ENCODE data around the gene TNFRSF12A. TPM values are rescaled to one million over a fixed set of nuclear protein-coding genes. Genes with fewer than 3 reads are reported as not detected.
"Not testable (repeated sequence)": the region's sequence is repeated elsewhere in the genome, so short reads cannot be mapped to it uniquely, and the experiment has no call there.

Gene TNFRSF12A
- total RNA-seq, 1 experiment from 2014 or later, result 171 TPM

- Histone ChIP-seq H3K4me3 (ENCODE audit: insufficient read depth, low read depth, low read length) (no peak overlapping the region), H3K27me3 (ENCODE audit: control insufficient read depth, insufficient read depth, low read length) (no peaks in the 10 kb centered on the region), H3K36me3 (replicated peaks; ENCODE audit: control insufficient read depth, insufficient read depth, low read length) (no peaks in the 10 kb centered on the region)
- DNase-seq, result no peak
Measured at GRCh38 chr16:3062553-3062952, 42.4 kb downstream of the TNFRSF12A start.

- Histone ChIP-seq H3K27me3 (ENCODE audit: control insufficient read depth, insufficient read depth, low read length) (no peaks in the 10 kb centered on the region), H3K36me3 (replicated peaks; ENCODE audit: control insufficient read depth, insufficient read depth, low read length) (no peaks in the 10 kb centered on the region), H3K4me3 (ENCODE audit: insufficient read depth, low read depth, low read length) (no peak overlapping the region)
- DNase-seq, result no peak
Measured at GRCh38 chr16:3063625-3064386, 43.6 kb downstream of the TNFRSF12A start.

GRCh38 chr16:3065069-3065741, 45.0 kb downstream of the TNFRSF12A start, which contains the start of gene IL32:
IL32 (plus strand) TSS chr16:3065640; CDS start chr16:3065812, 172 bp downstream.
- Histone ChIP-seq H3K27me3 (ENCODE audit: control insufficient read depth, insufficient read depth, low read length) (no peaks in the 10 kb centered on the region), H3K4me3 (ENCODE audit: insufficient read depth, low read depth, low read length) (no peak within 1 kb of the TSS), H3K36me3 (replicated peaks; ENCODE audit: control insufficient read depth, insufficient read depth, low read length) (no peaks in the 10 kb centered on the region)
- DNase-seq, result peak; percentile 74

GRCh38 chr16:3065742-3066439, 45.7 kb downstream of the TNFRSF12A start:
- no peaks in the 10 kb centered on the region for H3K36me3 ChIP-seq (replicated peaks; ENCODE audit: control insufficient read depth, insufficient read depth, low read length)
- no peak overlapping the region for H3K4me3 ChIP-seq (ENCODE audit: insufficient read depth, low read depth, low read length)
- peak; percentile 58 for DNase-seq
- no peaks in the 10 kb centered on the region for H3K27me3 ChIP-seq (ENCODE audit: control insufficient read depth, insufficient read depth, low read length)

GRCh38 chr16:3066440-3066748, 46.2 kb downstream of the TNFRSF12A start:
- no peak for DNase-seq
- Histone ChIP-seq H3K4me3 (ENCODE audit: insufficient read depth, low read depth, low read length) (no peak overlapping the region), H3K27me3 (ENCODE audit: control insufficient read depth, insufficient read depth, low read length) (no peaks in the 10 kb centered on the region), H3K36me3 (replicated peaks; ENCODE audit: control insufficient read depth, insufficient read depth, low read length) (no peaks in the 10 kb centered on the region)

GRCh38 chr16:3068487-3068886, 48.3 kb downstream of the TNFRSF12A start:
- Histone ChIP-seq H3K27me3 (ENCODE audit: control insufficient read depth, insufficient read depth, low read length) (no peaks in the 10 kb centered on the region), H3K36me3 (replicated peaks; ENCODE audit: control insufficient read depth, insufficient read depth, low read length) (no peaks in the 10 kb centered on the region), H3K4me3 (ENCODE audit: insufficient read depth, low read depth, low read length) (no peak overlapping the region)
- no peak for DNase-seq

- not testable (repeated sequence) for H3K4me3 ChIP-seq (ENCODE audit: insufficient read depth, low read depth, low read length); H3K36me3 ChIP-seq (replicated peaks; ENCODE audit: control insufficient read depth, insufficient read depth, low read length); DNase-seq; H3K27me3 ChIP-seq (ENCODE audit: control insufficient read depth, insufficient read depth, low read length)
Measured at GRCh38 chr16:3069146-3069545, 49.0 kb downstream of the TNFRSF12A start.

GRCh38 chr16:3070608-3071111, 50.5 kb downstream of the TNFRSF12A start:
- Histone ChIP-seq H3K36me3 (replicated peaks; ENCODE audit: control insufficient read depth, insufficient read depth, low read length) (no peaks in the 10 kb centered on the region), H3K4me3 (ENCODE audit: insufficient read depth, low read depth, low read length) (no peak overlapping the region), H3K27me3 (ENCODE audit: control insufficient read depth, insufficient read depth, low read length) (no peaks in the 10 kb centered on the region)
- no peak for DNase-seq

GRCh38 chr16:3071655-3072054, 51.5 kb downstream of the TNFRSF12A start:
- Histone ChIP-seq H3K36me3 (replicated peaks; ENCODE audit: control insufficient read depth, insufficient read depth, low read length) (no peaks in the 10 kb centered on the region), H3K4me3 (ENCODE audit: insufficient read depth, low read depth, low read length) (no peak overlapping the region), H3K27me3 (ENCODE audit: control insufficient read depth, insufficient read depth, low read length) (no peaks in the 10 kb centered on the region)
- DNase-seq, result no peak

Other genes starting within 250 kb of the TNFRSF12A start
- gene ELOB, start 243.1 kb upstream of the TNFRSF12A start, total RNA-seq (2014; rRNA removed; shearing (Covaris generic)), result 236 and 269 TPM in 2 replicates
- gene PRSS33, start 232.8 kb upstream of the TNFRSF12A start, total RNA-seq (2014; rRNA removed; shearing (Covaris generic)), result not detected in 2 replicates
- gene PRSS41, start 221.9 kb upstream of the TNFRSF12A start, total RNA-seq (2014; rRNA removed; shearing (Covaris generic)), result not detected in 2 replicates
- 0.42 and 1.5 TPM in 2 replicates for gene PRSS21, start 203.1 kb upstream of the TNFRSF12A start, total RNA-seq (2014; rRNA removed; shearing (Covaris generic))
- gene ZG16B, start 190.1 kb upstream of the TNFRSF12A start, total RNA-seq (2014; rRNA removed; shearing (Covaris generic)), result not detected in 2 replicates
- gene PRSS22, start 162.2 kb upstream of the TNFRSF12A start, total RNA-seq (2014; rRNA removed; shearing (Covaris generic)), result 0.80 and 0.85 TPM in 2 replicates
- gene FLYWCH2, start 137.2 kb upstream of the TNFRSF12A start, total RNA-seq (2014; rRNA removed; shearing (Covaris generic)), result 55.2 and 94.1 TPM in 2 replicates
- 22.7 and 33.5 TPM in 2 replicates for gene FLYWCH1, start 108.4 kb upstream of the TNFRSF12A start, total RNA-seq (2014; rRNA removed; shearing (Covaris generic))
- 17.6 and 20.9 TPM in 2 replicates for gene KREMEN2, start 56.1 kb upstream of the TNFRSF12A start, total RNA-seq (2014; rRNA removed; shearing (Covaris generic))
- 62.6 and 65.6 TPM in 2 replicates for gene PAQR4, start 51.0 kb upstream of the TNFRSF12A start, total RNA-seq (2014; rRNA removed; shearing (Covaris generic))
- gene PKMYT1, start 39.9 kb upstream of the TNFRSF12A start, total RNA-seq (2014; rRNA removed; shearing (Covaris generic)), result 85.4 and 94.0 TPM in 2 replicates
- gene CLDN9, start 7.4 kb upstream of the TNFRSF12A start, total RNA-seq (2014; rRNA removed; shearing (Covaris generic)), result 0.21 and 0.48 TPM in 2 replicates
- 426 and 528 TPM in 2 replicates for gene CLDN6, start 2.2 kb upstream of the TNFRSF12A start, total RNA-seq (2014; rRNA removed; shearing (Covaris generic))
- 114 and 156 TPM in 2 replicates for gene HCFC1R1, start 3.6 kb downstream of the TNFRSF12A start, total RNA-seq (2014; rRNA removed; shearing (Covaris generic))
- gene THOC6, start 3.7 kb downstream of the TNFRSF12A start, total RNA-seq (2014; rRNA removed; shearing (Covaris generic)), result 69.1 and 81.4 TPM in 2 replicates
- gene BICDL2, start 16.6 kb downstream of the TNFRSF12A start, total RNA-seq (2014; rRNA removed; shearing (Covaris generic)), result 0.69 and 2.0 TPM in 2 replicates
- gene MMP25, start 26.2 kb downstream of the TNFRSF12A start, total RNA-seq (2014; rRNA removed; shearing (Covaris generic)), result 18.4 and 18.7 TPM in 2 replicates
- 7.9 and 9.9 TPM in 2 replicates for gene IL32, start 45.3 kb downstream of the TNFRSF12A start, total RNA-seq (2014; rRNA removed; shearing (Covaris generic))
- gene ZSCAN10, start 78.9 kb downstream of the TNFRSF12A start, total RNA-seq (2014; rRNA removed; shearing (Covaris generic)), result 217 and 238 TPM in 2 replicates
- gene ZNF205, start 92.2 kb downstream of the TNFRSF12A start, total RNA-seq (2014; rRNA removed; shearing (Covaris generic)), result 40.2 and 41.2 TPM in 2 replicates
- 5.5 and 6.3 TPM in 2 replicates for gene ZNF213, start 114.7 kb downstream of the TNFRSF12A start, total RNA-seq (2014; rRNA removed; shearing (Covaris generic))
- not detected in 2 replicates for gene OR1F1, start 167.8 kb downstream of the TNFRSF12A start, total RNA-seq (2014; rRNA removed; shearing (Covaris generic))
- 9.1 and 13.1 TPM in 2 replicates for gene ZNF200, start 214.8 kb downstream of the TNFRSF12A start, total RNA-seq (2014; rRNA removed; shearing (Covaris generic))
- gene MEFV, start 236.3 kb downstream of the TNFRSF12A start, total RNA-seq (2014; rRNA removed; shearing (Covaris generic)), result 0.14 TPM in 1 of 2 replicates, not detected in the other

Data from H7 (cell line).